ENCODE data around the gene HPCAL1.

HPCAL1 gene

DNA sequence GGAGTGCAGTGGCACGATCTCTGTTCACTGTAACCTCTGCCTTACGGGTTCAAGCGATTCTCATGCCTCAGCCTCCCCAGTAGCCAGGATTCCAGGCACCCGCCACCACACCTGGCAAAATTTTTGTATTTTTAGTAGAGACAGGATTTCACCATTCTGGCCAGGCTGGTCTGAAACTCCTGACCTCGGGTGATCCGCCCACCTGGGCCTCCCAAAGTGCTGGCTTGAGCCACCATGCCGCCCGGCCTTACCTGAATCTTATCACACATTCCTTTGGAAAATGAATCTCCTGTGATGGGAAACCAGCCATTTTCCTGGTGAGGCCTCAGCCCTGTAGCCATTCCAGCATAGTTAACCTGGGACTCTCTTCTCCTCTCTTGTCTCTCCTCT lies 57.8 kb downstream of the HPCAL1 start:
- Mint-ChIP-seq H3K4me3 (no peak overlapping the region), H3K27ac (peak overlapping the region; percentile 6), H3K9me3 (no peaks in the 10 kb centered on the region), H3K27me3 (no peaks in the 10 kb centered on the region), H3K36me3 (ENCODE audit: low read depth) (peaks cover 17% of the 10 kb centered on the region), H3K4me1 (ENCODE audit: low read depth) (peaks cover 58% of the 10 kb centered on the region)
- DNase-seq: no peak

DNA sequence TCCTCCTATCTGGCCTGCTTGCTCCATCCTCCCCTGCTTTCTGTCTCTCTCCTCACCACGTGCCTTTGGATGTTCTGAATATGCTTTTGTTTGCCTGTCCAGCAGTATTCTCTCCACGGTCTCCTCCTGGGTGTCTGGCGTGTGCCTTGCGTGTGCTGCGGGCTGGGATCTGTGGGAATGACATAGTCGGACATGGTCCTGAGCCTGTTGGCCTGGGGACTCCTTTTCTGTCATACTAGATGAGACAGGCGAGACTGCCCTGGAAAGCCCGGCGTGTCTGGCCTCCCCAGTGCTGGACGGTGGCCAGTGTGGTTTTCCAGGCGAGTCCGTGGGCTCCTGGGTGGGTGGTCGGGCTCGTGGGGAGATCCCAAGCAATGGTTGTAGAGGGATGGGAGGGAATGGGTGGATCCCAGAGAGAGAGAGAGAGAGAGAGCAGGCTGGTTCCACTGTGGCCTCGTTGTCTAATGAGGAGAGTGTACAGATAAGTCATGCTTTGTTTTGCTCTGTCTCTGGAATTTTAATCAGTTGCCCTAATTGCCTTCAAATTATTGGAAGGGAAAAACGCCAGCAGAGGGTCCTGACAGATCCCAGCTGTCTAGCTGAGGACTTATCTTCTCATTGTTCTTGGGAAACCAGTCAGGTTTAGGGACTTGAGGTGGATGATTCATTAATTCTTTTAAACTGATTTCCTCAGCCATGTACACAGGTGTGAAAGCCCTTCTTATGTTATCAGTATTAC lies 58.3 kb downstream of the HPCAL1 start:
- DNase-seq: no peak
- Mint-ChIP-seq H3K9me3 (no peaks in the 10 kb centered on the region), H3K4me1 (ENCODE audit: low read depth) (peaks cover 55% of the 10 kb centered on the region), H3K36me3 (ENCODE audit: low read depth) (peaks cover 17% of the 10 kb centered on the region), H3K27me3 (no peaks in the 10 kb centered on the region), H3K4me3 (no peak overlapping the region), H3K27ac (peak overlapping the region; percentile 42)

DNA sequence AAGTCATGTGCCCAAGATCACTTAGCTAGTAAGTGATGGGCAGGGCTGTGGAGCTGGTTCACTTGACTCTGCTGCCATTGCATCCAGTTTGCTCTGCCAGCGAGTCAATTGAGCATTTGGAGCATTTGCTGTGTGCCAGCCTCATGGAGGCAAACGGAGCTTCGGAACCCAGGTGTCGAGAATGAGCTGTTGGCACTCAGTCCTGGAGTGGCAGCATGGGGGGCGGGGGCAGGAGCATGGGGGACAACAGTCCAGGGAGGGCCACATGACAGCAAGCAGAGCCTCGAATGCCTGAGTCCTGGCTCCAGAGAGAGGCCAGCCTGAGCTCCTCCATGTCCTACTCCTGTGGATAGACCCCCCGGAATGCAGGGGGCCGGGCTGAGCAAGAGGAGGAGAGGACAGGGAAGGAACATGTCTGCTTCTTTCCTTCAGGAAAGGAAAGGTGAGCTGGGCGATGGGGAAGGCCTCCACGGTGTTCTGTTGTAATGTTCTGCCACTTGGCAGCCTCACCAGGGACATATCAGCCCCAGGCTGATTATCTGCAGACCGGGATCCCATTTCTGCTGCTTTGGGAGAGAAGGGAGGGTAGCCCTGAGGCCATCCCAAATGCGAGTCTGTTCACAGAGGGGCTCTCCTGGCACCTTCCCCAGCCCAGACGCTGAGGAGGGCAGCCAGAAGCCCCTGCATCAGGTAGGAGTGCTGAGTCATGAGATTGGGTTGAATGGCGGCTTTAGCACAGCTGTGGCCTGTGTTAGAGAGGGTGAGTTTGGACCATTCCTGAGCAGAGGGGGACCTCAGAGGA lies 59.6 kb downstream of the HPCAL1 start:
- DNase-seq: no peak
- no peaks in the 10 kb centered on the region for H3K27me3 Mint-ChIP-seq
- peaks cover 54% of the 10 kb centered on the region for H3K4me1 Mint-ChIP-seq (ENCODE audit: low read depth)
- peak overlapping the region; percentile 71 for H3K27ac Mint-ChIP-seq
- no peaks in the 10 kb centered on the region for H3K9me3 Mint-ChIP-seq
- no peak overlapping the region for H3K4me3 Mint-ChIP-seq
- peaks cover 20% of the 10 kb centered on the region for H3K36me3 Mint-ChIP-seq (ENCODE audit: low read depth)

DNA sequence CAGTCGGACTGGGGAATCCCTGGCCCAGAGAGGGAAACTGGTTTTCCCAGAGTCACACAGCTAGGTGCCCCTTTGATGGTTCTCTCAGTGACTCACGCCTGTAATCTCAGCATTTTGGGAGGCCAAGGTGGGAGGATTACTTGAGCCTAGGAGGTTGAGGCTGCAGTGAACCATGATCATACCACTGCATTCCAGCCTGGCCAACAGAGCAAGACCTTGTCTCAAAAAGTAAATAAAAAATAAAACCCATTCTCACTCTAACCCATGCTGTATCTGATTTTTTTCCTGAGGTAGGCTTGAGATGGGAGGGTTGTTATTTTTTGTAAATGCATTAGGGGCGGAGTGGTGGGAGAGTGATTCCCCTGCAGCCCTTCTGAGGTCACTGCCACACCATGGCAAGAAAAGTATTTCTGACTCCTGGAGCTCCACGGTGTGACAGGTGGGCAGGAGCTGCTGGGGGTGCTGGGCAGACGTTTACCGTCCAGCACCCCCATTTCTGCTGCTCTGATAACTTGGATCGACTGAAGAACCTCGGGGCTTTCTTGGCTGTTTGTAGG lies 60.3 kb downstream of the HPCAL1 start:
- DNase-seq: no peak
- Mint-ChIP-seq H3K27ac (peak overlapping the region; percentile 29), H3K27me3 (no peaks in the 10 kb centered on the region), H3K4me3 (no peak overlapping the region), H3K9me3 (no peaks in the 10 kb centered on the region), H3K36me3 (ENCODE audit: low read depth) (peaks cover 13% of the 10 kb centered on the region), H3K4me1 (ENCODE audit: low read depth) (peaks cover 54% of the 10 kb centered on the region)

DNA sequence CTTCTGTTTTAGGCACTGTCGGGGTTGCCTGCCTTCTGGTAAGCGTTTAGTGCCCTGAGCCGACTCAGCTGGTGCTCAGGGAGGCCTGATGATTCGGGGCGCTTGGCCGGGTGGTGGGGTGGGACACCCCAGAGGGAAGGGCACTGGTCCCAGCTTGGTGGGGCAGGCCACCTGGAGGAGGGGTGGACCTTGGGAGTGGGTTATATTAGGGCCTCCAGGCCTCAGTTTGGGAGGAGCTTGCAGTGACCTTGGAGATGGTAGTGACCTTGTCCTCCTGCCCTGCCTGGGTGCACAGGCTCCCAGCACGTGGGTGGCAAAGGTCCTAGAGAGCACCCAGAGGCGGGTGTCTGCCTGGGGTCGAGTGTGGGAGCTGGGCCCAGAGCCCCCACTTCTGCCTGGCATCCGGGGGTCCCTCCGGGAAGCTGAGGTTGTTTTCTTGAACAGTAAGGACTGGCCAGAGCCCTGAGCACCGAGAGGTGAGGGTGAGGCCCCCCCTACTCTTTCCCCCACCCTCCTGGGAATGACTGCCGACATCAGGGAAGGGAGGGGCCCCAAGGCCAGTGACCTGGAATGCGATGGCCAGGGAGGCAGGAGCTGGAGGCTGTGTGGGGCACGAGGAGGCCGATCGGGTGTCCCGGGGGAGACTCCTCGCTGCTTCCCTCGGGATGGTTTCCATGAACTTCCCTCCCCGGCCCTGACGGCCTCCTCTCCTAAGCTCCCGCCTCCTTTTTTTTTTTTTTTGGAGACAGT lies 61.3 kb downstream of the HPCAL1 start:
- no peaks in the 10 kb centered on the region for H3K27me3 Mint-ChIP-seq
- DNase-seq: no peak
- H3K36me3 Mint-ChIP-seq (ENCODE audit: low read depth): peaks cover 8% of the 10 kb centered on the region
- H3K4me1 Mint-ChIP-seq (ENCODE audit: low read depth): peaks cover 61% of the 10 kb centered on the region
- H3K27ac Mint-ChIP-seq: no peak overlapping the region
- H3K9me3 Mint-ChIP-seq: no peaks in the 10 kb centered on the region
- H3K4me3 Mint-ChIP-seq: no peak overlapping the region

DNA sequence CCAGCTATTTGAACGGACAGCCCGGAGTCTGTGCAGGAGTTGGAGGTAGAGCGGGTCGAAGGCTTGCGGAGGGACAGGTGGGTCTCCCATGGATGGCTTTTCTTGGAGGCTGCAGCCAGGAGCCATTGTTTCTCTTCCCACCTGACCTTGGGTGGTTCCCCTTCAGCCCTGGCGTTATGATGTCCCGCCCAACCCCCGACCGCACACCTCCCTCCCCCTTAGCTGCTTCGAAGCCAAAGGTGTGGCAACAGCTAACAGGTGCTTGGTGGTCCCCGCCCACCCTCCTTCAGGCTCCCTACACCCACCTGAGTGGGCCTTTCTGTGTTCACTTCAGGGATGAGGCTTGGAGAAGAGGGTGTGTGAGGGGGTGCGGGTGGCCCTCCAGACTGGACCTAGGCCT lies 62.7 kb downstream of the HPCAL1 start:
- Mint-ChIP-seq H3K36me3 (ENCODE audit: low read depth) (peaks cover 3% of the 10 kb centered on the region), H3K27me3 (no peaks in the 10 kb centered on the region), H3K27ac (no peak overlapping the region), H3K4me1 (ENCODE audit: low read depth) (peaks cover 65% of the 10 kb centered on the region), H3K9me3 (no peaks in the 10 kb centered on the region), H3K4me3 (no peak overlapping the region)
- DNase-seq: no peak

DNA sequence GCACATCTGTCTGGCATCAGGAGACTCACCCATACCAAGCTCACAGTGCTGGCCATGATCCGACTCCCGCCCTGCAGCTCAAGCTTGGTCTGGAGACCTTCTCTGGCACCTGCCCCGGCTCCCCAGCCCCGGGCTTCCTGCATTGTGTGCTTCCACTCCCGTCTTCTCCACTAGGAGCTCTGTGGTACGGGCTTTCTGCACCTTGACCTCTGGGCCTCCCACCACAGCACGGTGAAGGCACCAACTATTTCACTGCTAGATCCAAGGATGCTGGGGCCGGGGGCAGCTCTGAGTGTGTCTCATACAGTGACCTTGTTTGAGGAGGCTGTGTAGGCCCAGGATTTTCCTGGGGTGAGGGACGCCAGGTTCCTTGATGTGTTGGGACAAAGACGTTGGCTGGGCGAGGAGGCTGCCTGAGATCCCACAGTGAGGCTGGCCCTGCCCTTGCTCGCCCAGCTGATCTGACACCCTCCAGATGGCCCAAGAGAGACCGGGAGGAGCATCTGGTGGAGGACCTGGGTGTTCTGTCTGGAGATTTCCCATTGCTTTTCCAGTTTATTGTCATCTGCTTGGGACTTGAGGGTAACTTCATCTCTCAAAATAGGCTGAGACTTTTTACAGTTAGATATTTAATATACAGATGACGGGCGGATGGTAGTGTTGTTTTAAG lies 64.0 kb downstream of the HPCAL1 start:
- no peaks in the 10 kb centered on the region for H3K9me3 Mint-ChIP-seq
- H3K27me3 Mint-ChIP-seq: no peaks in the 10 kb centered on the region
- H3K27ac Mint-ChIP-seq: peak overlapping the region; percentile 67
- H3K36me3 Mint-ChIP-seq (ENCODE audit: low read depth): peaks cover 3% of the 10 kb centered on the region
- H3K4me1 Mint-ChIP-seq (ENCODE audit: low read depth): peaks cover 59% of the 10 kb centered on the region
- H3K4me3 Mint-ChIP-seq: no peak overlapping the region
- DNase-seq: no peak

DNA sequence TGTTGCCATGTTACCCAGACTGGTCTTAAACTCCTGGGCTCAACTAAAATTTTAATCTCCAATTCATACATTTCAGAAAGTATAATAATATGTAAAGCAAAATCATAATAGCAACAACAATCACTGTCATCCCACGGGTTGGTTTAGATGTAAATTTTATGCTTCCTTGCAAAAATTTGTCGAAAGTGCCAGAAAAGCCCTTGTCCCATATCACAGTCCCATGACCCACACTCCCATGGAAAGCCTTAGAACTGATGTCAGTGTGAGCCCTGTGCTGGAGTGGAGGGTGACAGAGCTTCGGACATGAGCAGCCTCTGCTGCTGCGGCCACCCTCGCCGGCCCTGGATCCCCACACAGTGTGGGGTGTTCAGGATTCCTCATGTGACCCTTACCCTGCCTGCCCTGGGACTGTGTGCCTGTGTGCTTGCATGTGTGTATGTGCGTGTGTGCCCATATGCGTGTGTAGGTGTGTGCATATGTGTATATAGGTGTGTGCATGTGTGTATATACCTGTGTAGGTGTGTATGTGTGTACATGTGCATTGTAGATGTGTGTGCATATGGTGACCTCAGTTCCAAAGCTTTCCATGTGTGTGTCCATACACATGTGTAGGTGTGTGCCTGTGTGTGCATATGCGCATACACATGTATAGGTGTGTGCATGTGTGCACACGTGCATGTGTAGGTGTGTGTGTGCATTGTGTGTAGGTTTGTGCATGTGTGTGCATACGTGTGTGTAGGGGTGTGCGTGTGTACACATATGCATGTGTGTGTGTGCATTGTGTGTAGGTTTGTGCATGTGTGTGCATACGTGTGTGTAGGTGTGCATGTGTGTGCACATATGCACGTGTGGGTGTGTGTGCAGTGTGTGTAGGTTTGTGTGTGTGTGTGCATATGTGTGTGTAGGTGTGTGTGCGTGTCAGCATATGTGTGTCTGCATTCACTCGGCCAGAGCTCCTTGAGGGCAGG lies 65.1 kb downstream of the HPCAL1 start:
- H3K27ac Mint-ChIP-seq: no peak overlapping the region
- no peaks in the 10 kb centered on the region for H3K9me3 Mint-ChIP-seq
- H3K36me3 Mint-ChIP-seq (ENCODE audit: low read depth): peaks cover 3% of the 10 kb centered on the region
- H3K4me3 Mint-ChIP-seq: no peak overlapping the region
- no peaks in the 10 kb centered on the region for H3K27me3 Mint-ChIP-seq
- peaks cover 54% of the 10 kb centered on the region for H3K4me1 Mint-ChIP-seq (ENCODE audit: low read depth)
- DNase-seq: no peak

DNA sequence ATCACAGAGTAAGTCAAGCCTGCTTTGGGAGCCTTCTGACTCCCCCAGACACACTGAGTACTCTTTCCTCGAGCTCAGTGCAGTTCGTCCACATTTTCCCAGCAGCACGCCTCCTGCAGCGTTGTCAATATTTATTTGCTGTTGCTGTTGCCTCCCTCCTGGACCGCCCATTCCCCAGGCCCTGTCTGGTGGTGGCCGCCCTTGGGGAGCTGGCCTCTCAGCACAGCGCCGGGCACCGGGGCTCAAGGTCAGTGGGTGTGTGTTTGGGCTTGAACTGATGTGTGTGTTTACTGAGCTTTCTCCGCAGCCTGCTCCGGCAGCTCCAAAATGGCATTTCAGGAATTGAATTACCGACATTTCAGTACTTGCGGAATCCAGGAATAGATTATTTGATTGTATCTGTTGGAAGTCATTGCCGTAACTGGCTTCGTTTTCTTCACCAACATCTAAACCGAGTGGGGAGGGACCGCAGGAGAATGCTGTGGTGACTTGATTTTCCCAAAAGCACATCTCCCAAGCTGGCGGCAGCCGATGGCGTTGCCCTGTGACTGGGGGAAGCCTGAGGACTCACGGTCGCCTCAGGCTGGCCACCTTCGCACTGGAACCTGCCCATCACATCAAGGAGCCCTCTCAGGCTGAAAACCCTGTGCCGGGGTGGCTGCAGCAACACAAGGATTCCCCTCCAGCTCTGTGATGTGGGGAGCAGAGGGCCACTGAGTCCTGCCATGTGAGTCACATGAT lies 66.0 kb downstream of the HPCAL1 start:
- Mint-ChIP-seq H3K27me3 (no peaks in the 10 kb centered on the region), H3K36me3 (ENCODE audit: low read depth) (peaks cover 8% of the 10 kb centered on the region), H3K9me3 (no peaks in the 10 kb centered on the region), H3K27ac (no peak overlapping the region), H3K4me1 (ENCODE audit: low read depth) (peaks cover 54% of the 10 kb centered on the region), H3K4me3 (no peak overlapping the region)
- DNase-seq: no peak

DNA sequence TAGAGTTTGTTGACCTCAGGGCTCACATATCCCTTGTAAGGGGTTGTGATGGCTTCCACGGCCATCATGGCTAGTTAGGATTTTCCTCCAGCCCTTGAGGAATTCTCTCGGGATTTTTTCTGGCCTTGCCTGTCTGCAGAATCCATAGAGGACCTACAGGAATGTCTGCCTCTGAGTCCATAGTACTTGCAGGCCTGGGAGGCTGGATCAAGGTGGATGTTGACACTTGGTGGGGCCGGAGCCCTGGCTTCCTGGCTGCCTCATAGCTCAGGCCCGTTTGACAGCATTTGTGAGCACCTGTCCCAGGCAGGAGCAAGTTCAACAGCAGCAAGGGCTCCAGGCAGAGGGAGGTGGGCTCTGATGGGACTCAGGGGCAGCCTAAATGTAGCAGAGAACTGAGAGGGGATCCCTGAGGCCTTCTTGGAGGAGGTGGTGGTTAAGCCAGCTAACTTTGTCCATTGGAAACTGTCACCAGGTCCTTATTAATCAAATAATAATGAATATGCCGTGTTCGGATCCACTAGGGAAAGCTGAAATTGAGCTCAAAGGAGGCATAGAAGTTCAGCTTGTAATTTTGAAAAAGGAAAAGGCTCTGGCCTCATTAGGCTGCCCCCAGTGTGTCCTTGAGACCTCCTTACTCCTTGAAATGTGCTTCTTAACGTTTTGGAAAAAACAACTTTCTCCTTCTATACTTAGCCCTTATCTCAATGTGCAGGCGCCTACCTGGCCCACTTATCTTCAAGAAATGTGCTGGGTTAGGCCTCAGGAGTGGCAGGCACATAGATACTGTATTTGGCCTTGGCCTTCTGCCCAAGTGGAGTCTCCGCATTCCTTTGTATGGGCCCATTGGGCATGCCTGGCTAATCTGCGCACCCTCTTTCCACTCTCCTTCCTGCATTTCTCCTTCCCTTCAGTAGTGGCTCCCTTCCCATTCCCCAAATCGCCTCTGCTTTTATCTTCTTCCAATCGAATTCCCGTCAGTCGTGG lies 66.9 kb downstream of the HPCAL1 start:
- H3K9me3 Mint-ChIP-seq: no peaks in the 10 kb centered on the region
- no peak overlapping the region for H3K4me3 Mint-ChIP-seq
- H3K27me3 Mint-ChIP-seq: no peaks in the 10 kb centered on the region
- peaks cover 10% of the 10 kb centered on the region for H3K36me3 Mint-ChIP-seq (ENCODE audit: low read depth)
- peak overlapping the region; percentile 49 for H3K27ac Mint-ChIP-seq
- no peak for DNase-seq
- H3K4me1 Mint-ChIP-seq (ENCODE audit: low read depth): peaks cover 57% of the 10 kb centered on the region

DNA sequence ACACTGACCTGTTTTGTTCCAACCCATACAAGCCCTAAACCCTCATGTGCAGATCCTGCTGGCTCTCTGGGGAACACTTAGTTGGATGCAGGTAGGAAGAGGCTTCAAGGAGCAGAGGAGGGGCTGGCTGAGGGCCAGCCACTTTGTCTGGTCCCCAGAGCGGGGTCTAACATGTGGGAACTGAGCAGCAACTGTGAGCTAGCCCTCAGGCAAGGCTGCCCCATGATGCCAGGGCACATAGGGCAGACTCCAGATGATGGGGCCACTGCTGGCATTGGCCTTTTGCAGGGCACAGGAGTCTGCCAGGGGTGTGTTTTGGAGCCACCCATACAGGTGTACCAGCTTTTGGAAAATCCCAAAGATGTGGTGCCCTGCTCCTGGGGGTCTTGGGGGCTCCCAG lies 67.7 kb downstream of the HPCAL1 start:
- Mint-ChIP-seq H3K36me3 (ENCODE audit: low read depth) (peaks cover 10% of the 10 kb centered on the region), H3K4me1 (ENCODE audit: low read depth) (peaks cover 59% of the 10 kb centered on the region), H3K27me3 (no peaks in the 10 kb centered on the region), H3K4me3 (no peak overlapping the region), H3K27ac (no peak overlapping the region), H3K9me3 (no peaks in the 10 kb centered on the region)
- no peak for DNase-seq

DNA sequence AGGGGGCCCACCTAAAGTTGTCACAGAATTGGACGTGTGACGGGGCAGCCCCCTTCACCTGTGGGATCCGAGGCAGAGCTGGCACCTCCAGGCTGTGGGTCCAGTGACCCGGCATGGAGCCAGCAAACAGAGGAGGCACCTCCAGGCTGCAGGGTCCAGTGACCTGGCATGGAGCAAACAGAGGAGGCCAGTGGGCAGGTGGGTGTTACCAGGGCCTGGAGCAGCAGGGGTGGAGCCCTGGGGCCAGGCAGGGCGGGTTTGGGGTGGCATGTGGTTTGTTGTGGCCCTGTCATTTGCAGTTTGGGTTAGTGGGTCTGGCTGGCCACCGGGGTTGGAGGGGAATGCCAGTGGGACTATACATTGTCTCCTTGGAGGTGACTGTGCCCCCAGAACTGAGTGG lies 68.2 kb downstream of the HPCAL1 start:
- no peaks in the 10 kb centered on the region for H3K9me3 Mint-ChIP-seq
- H3K4me1 Mint-ChIP-seq (ENCODE audit: low read depth): peaks cover 62% of the 10 kb centered on the region
- DNase-seq: no peak
- peaks cover 10% of the 10 kb centered on the region for H3K36me3 Mint-ChIP-seq (ENCODE audit: low read depth)
- no peak overlapping the region for H3K27ac Mint-ChIP-seq
- no peak overlapping the region for H3K4me3 Mint-ChIP-seq
- no peaks in the 10 kb centered on the region for H3K27me3 Mint-ChIP-seq
